KMS-11 (cell line): ENCODE data around the gene CD248.

ENCODE experiments used
- H2AFZ ChIP-seq: fragments of 200-600 bp; sonication (generic); 2 replicates; pipeline ENCODE4 v1.6.1; 2016; ENCODE audit warnings: antibody characterized with exemption, mixed run types, low read depth
- H3K27ac ChIP-seq: fragments of 200-600 bp; sonication (generic); 2 replicates; pipeline ENCODE4 v1.6.1; 2016; ENCODE audit warnings: mild to moderate bottlenecking, mixed run types
- H3K27me3 ChIP-seq: fragments of 200-600 bp; sonication (generic); 2 replicates; pipeline ENCODE4 v1.6.1; 2017; ENCODE audit warnings: mild to moderate bottlenecking, low read depth, mixed run types, moderate library complexity; ENCODE audit not compliant: insufficient read depth
- H3K36me3 ChIP-seq: fragments of 200-600 bp; sonication (generic); 2 replicates; pipeline ENCODE4 v1.6.1; 2017; ENCODE audit warnings: mild to moderate bottlenecking, mixed run types; ENCODE audit not compliant: insufficient read depth
- H3K4me1 ChIP-seq: fragments of 200-600 bp; sonication (generic); 2 replicates; pipeline ENCODE4 v1.6.1; 2016; ENCODE audit warnings: mild to moderate bottlenecking, low read depth, mixed run types; ENCODE audit not compliant: poor library complexity, severe bottlenecking
- H3K4me2 ChIP-seq: fragments of 200-600 bp; sonication (generic); 2 replicates; pipeline ENCODE4 v1.7.0; 2016; ENCODE audit warnings: mild to moderate bottlenecking, mixed run types
- H3K4me3 ChIP-seq: fragments of 200-600 bp; sonication (generic); IDR thresholded peaks from 2 replicates; pipeline ENCODE4 v1.6.1; 2017; ENCODE audit warnings: low read depth, low read length, mixed read lengths; ENCODE audit not compliant: insufficient read depth
- H3K79me2 ChIP-seq: fragments of 200-600 bp; sonication (generic); 2 replicates; pipeline ENCODE4 v1.6.1; 2016; ENCODE audit warnings: low read depth, mixed run types; ENCODE audit not compliant: insufficient read depth
- H3K9ac ChIP-seq: fragments of 200-600 bp; sonication (generic); 2 replicates; pipeline ENCODE4 v1.6.1; 2016; ENCODE audit warnings: mild to moderate bottlenecking, mixed run types
- H4K20me1 ChIP-seq: fragments of 200-600 bp; sonication (generic); 2 replicates; pipeline ENCODE4 v1.6.1; 2016; ENCODE audit warnings: mild to moderate bottlenecking, mixed run types; ENCODE audit not compliant: insufficient read depth
- CTCF ChIP-seq: fragments of 200-600 bp; sonication (generic); conservative IDR thresholded peaks from 2 replicates; pipeline ENCODE4 v1.6.1; 2017; ENCODE audit warnings: low read depth, mild to moderate bottlenecking, antibody characterized with exemption, low read length, moderate library complexity, mixed read lengths

CD248 gene

GRCh38 chr11:66271816-66272215, 45.0 kb downstream of the CD248 start:
- Histone ChIP-seq H4K20me1 (no peaks in the 10 kb centered on the region), H3K4me2 (no peak overlapping the region), H3K27me3 (no peaks in the 10 kb centered on the region), H3K36me3 (0 out of 2 replicates have a peak, but pooled peaks cover 2% of the 10 kb centered on the region), H2AFZ (no peak overlapping the region), H3K4me3 (no peak overlapping the region), H3K27ac (no peak overlapping the region), H3K79me2 (peaks cover 31% of the 10 kb centered on the region), H3K4me1 (peaks cover 21% of the 10 kb centered on the region), H3K9ac (no peak overlapping the region)
- no peak for TF ChIP-seq CTCF

- peak overlapping the region; percentile 18 for H3K4me3 ChIP-seq
- H3K79me2 ChIP-seq = peaks cover 31% of the 10 kb centered on the region
- H3K36me3 ChIP-seq = 0 out of 2 replicates have a peak, but pooled peaks cover 2% of the 10 kb centered on the region
- peak overlapping the region; percentile 17; the same call in 1 of the 2 replicates for H2AFZ ChIP-seq
- TF ChIP-seq CTCF = peak; percentile 14
- peaks cover 21% of the 10 kb centered on the region for H3K4me1 ChIP-seq
- H3K27ac ChIP-seq = peak overlapping the region; percentile 40; the same call in 1 of the 2 replicates
- no peaks in the 10 kb centered on the region for H3K27me3 ChIP-seq
- peak overlapping the region; percentile 51 for H3K9ac ChIP-seq
- peak overlapping the region; percentile 36 for H3K4me2 ChIP-seq
- no peaks in the 10 kb centered on the region for H4K20me1 ChIP-seq
Observed at GRCh38 chr11:66268952-66269905, 47.6 kb downstream of the CD248 start.

GRCh38 chr11:66268244-66268951, 48.4 kb downstream of the CD248 start, which contains the start of gene RAB1B:
Gene RAB1B, plus strand, starts transcription at chr11:66268639. Its CDS starts 41 bp downstream, at chr11:66268680.
- Histone ChIP-seq H3K79me2 (peaks cover 31% of the 10 kb centered on the region), H3K4me1 (peaks cover 21% of the 10 kb centered on the region), H2AFZ (peak within 1 kb of the TSS; percentile 58; the same call in 1 of the 2 replicates), H4K20me1 (no peaks in the 10 kb centered on the region), H3K27ac (peak within 1 kb of the TSS; percentile 68), H3K27me3 (no peaks in the 10 kb centered on the region), H3K36me3 (0 out of 2 replicates have a peak, but pooled peaks cover 1% of the 10 kb centered on the region), H3K4me3 (peak within 1 kb of the TSS; percentile 18), H3K9ac (peak within 1 kb of the TSS; percentile 51), H3K4me2 (peak within 1 kb of the TSS; percentile 69)
- no peak for TF ChIP-seq CTCF

GRCh38 chr11:66267379-66268243, 49.2 kb downstream of the CD248 start:
- Histone ChIP-seq H3K9ac (peak overlapping the region; percentile 41), H3K4me1 (peaks cover 21% of the 10 kb centered on the region), H2AFZ (peak overlapping the region; percentile 58; the same call in 1 of the 2 replicates), H3K4me3 (peak overlapping the region; percentile 1), H3K4me2 (peak overlapping the region; percentile 69), H4K20me1 (no peaks in the 10 kb centered on the region), H3K36me3 (no peaks in the 10 kb centered on the region), H3K27me3 (no peaks in the 10 kb centered on the region), H3K27ac (peak overlapping the region; percentile 68), H3K79me2 (peaks cover 31% of the 10 kb centered on the region)
- no peak for TF ChIP-seq CTCF
